Mammary epithelial cell (primary cell): ENCODE data around the gene PMIS2.

Experiments
- CTCF ChIP-seq, 2 donors: IDR thresholded peaks in 1 of 2; conservative IDR thresholded peaks in 1 of 2; 2 replicates each; pipeline ENCODE4 v1.5.1; 2011 to 2012; ENCODE audit warnings: inconsistent platforms in 2 of 2, low read length in 2 of 2, mild to moderate bottlenecking in 2 of 2, control low read depth in 1 of 2, low read depth in 1 of 2; ENCODE audit not compliant: insufficient read depth in 1 of 2; ENCODE audit errors: extremely low read depth in 1 of 2
- EZH2 ChIP-seq: IDR thresholded peaks from 2 replicates; pipeline ENCODE4 v1.6.1; 2012; ENCODE audit warnings: low read length, inconsistent platforms, borderline replicate concordance

DNA sequence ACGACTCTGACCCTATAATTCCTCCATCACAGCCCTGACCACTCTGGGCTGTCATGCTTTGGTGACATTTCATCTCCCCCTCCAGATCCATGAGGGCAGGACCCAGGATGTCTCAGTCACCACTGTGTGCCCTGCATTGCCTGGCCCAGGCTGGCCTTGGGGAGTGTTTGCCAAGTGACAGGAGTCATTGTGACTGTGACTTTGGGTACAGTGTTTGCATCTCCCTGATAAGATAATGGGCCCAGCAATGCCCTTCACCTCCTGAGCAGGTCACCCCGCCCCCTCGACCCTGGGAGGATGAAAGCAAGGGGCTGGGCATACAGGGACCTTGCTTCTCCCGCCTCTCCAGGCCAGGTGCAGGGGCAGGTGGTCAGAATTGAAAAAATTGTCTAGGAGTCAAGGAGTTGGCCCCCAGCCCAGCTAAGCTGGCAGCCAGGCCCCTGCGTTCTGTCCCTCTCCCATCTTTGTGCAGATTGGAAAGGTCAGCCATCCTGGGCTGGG is 16.6 kb upstream of the PMIS2 start:
- no peak for TF ChIP-seq CTCF (conservative IDR thresholded peaks at IDR 0.05 in 1 of 2, IDR thresholded peaks at IDR 0.05 in 1 of 2; ENCODE audit: extremely low read depth in 1 of 2, insufficient read depth in 1 of 2, low read depth in 1 of 2, low read length in 2 of 2)
- TF ChIP-seq EZH2 = no peak
